Measurements from ENCODE around the gene AIFM3. TPM values are rescaled to one million over a fixed set of nuclear protein-coding genes. Genes with fewer than 3 reads are reported as not detected.

The AIFM3 gene
- polyA plus RNA-seq, 2 of the 4 experiments (the other 2 are of a cell fraction): 1.4 to 3.6 TPM

GRCh38 chr22:20979243-20979809 lies 12.3 kb downstream of the AIFM3 start:
- Histone ChIP-seq H3K4me3 (no peak overlapping the region), H3K9me3 (peaks cover 8% of the 10 kb centered on the region; the same call in 1 of the 3 replicates), H3K4me2 (no peak overlapping the region), H3K27ac (no peak overlapping the region), H3K4me1 (peaks cover 11% of the 10 kb centered on the region; the same call in 2 of the 3 replicates)
- CTCF ChIA-PET: interaction anchor here (0.8 to 2.0 kb wide), 2 partner anchors 18 to 93 kb away, joined by 3 to 7 read pairs; no protein-coding TSS in a partner anchor
- POLR2A ChIA-PET: interaction anchor here (3.7 kb wide), 1 partner anchor 94 kb away, joined by 22 read pairs; no protein-coding TSS in a partner anchor
- WGBS (ENCODE audit: missing lambda C conversion rate): 73% methylated on average over 20 of the region's 39 CpGs
- TF ChIP-seq CEBPB (IDR thresholded peaks at IDR 0.05) (no peak), ESRRA (IDR thresholded peaks at IDR 0.05; ENCODE audit: borderline replicate concordance, low read length) (no peak), NR3C1 (IDR thresholded peaks at IDR 0.05) (no peak), FOSL2 (IDR thresholded peaks at IDR 0.05) (no peak), FOSL2 (CRISPR knock-in tag; IDR thresholded peaks at IDR 0.05) (no peak), BHLHE40 (IDR thresholded peaks at IDR 0.05; ENCODE audit: low read depth, low read length) (no peak), EP300 (IDR thresholded peaks at IDR 0.05) (no peak), TP53 (CRISPR knock-in tag; IDR thresholded peaks at IDR 0.05) (no peak), MAZ (IDR thresholded peaks at IDR 0.05; ENCODE audit: borderline replicate concordance, low read depth, low read length) (no peak)
- ATAC-seq (no peak), DNase-seq (ENCODE audit: low read depth in 1 of 2, low spot score in 1 of 2) (no peak), FAIRE-seq (no peak)

- TF ChIP-seq TFCP2L1 (CRISPR knock-in tag; IDR thresholded peaks at IDR 0.05) (no peak), CBX8 (IDR thresholded peaks at IDR 0.05) (no peak), SMC3 (IDR thresholded peaks at IDR 0.05) (no peak)
- no peak for DNase-seq (ENCODE audit: low read depth in 1 of 2, low spot score in 1 of 2)
- ChIA-PET POLR2A (interaction anchor here (3.7 kb wide), 1 partner anchor 95 kb away, joined by 22 read pairs; no protein-coding TSS in a partner anchor), CTCF (interaction anchor here (2.0 kb wide), 1 partner anchor 94 kb away, joined by 7 read pairs; no protein-coding TSS in a partner anchor)
- H3K9me3 ChIP-seq: peaks cover 8% of the 10 kb centered on the region; the same call in 1 of the 3 replicates
- ATAC-seq: no peak
- FAIRE-seq: no peak
- H3K27ac ChIP-seq: no peak overlapping the region
- H3K4me1 ChIP-seq: peaks cover 11% of the 10 kb centered on the region; the same call in 2 of the 3 replicates
- H3K4me3 ChIP-seq: no peak overlapping the region
- WGBS (ENCODE audit: missing lambda C conversion rate): 92% methylated on average over 11 of the region's 13 CpGs
- no peak overlapping the region for H3K4me2 ChIP-seq
Measured at GRCh38 chr22:20979940-20980453, 12.9 kb downstream of the AIFM3 start.

GRCh38 chr22:20980523-20980922 lies 13.5 kb downstream of the AIFM3 start:
- no peak for ATAC-seq
- no peak overlapping the region for H3K4me3 ChIP-seq
- 94% methylated on average over 4 of the region's 4 CpGs for WGBS (ENCODE audit: missing lambda C conversion rate)
- no peak for DNase-seq (ENCODE audit: low read depth in 1 of 2, low spot score in 1 of 2)
- TF ChIP-seq ZC3H11A (IDR thresholded peaks at IDR 0.05) (no peak), ZSCAN20 (CRISPR knock-in tag; IDR thresholded peaks at IDR 0.05) (no peak), MAZ (IDR thresholded peaks at IDR 0.05; ENCODE audit: borderline replicate concordance, low read depth, low read length) (no peak), TP53 (CRISPR knock-in tag; IDR thresholded peaks at IDR 0.05) (no peak), ZNF302 (CRISPR knock-in tag; IDR thresholded peaks at IDR 0.05) (no peak), NR3C1 (IDR thresholded peaks at IDR 0.05) (no peak), JUN (IDR thresholded peaks at IDR 0.05) (no peak), EHMT2 (IDR thresholded peaks at IDR 0.05; ENCODE audit: low read depth) (no peak), RCOR1 (IDR thresholded peaks at IDR 0.05; ENCODE audit: low read depth, low read length) (no peak), POLR2A (IDR thresholded peaks at IDR 0.05; ENCODE audit: low read length) (no peak), HEYL (CRISPR knock-in tag; IDR thresholded peaks at IDR 0.05) (no peak), RARB (CRISPR knock-in tag; IDR thresholded peaks at IDR 0.05) (no peak), HDAC2 (IDR thresholded peaks at IDR 0.05) (no peak), KDM1A (IDR thresholded peaks at IDR 0.05; ENCODE audit: low read depth) (no peak), USF2 (IDR thresholded peaks at IDR 0.05) (no peak), EHF (CRISPR knock-in tag; IDR thresholded peaks at IDR 0.05) (no peak), ZFP36 (IDR thresholded peaks at IDR 0.05; ENCODE audit: borderline replicate concordance, partially characterized antibody) (no peak), POLR2AphosphoS2 (conservative IDR thresholded peaks at IDR 0.05; ENCODE audit: low read length) (no peak), PHF8 (IDR thresholded peaks at IDR 0.05; ENCODE audit: borderline replicate concordance, low read depth) (no peak)
- TF ChIP-seq, protein P1, sequence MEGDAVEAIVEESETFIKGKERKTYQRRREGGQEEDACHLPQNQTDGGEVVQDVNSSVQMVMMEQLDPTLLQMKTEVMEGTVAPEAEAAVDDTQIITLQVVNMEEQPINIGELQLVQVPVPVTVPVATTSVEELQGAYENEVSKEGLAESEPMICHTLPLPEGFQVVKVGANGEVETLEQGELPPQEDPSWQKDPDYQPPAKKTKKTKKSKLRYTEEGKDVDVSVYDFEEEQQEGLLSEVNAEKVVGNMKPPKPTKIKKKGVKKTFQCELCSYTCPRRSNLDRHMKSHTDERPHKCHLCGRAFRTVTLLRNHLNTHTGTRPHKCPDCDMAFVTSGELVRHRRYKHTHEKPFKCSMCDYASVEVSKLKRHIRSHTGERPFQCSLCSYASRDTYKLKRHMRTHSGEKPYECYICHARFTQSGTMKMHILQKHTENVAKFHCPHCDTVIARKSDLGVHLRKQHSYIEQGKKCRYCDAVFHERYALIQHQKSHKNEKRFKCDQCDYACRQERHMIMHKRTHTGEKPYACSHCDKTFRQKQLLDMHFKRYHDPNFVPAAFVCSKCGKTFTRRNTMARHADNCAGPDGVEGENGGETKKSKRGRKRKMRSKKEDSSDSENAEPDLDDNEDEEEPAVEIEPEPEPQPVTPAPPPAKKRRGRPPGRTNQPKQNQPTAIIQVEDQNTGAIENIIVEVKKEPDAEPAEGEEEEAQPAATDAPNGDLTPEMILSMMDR (IDR thresholded peaks at IDR 0.05): no peak
- FAIRE-seq: no peak
- H3K9me3 ChIP-seq: peaks cover 8% of the 10 kb centered on the region; the same call in 1 of the 3 replicates
- H3K4me2 ChIP-seq: no peak overlapping the region; the same call in 2 of the 3 replicates
- ChIA-PET POLR2A (interaction anchor here (3.7 kb wide), 1 partner anchor 95 kb away, joined by 22 read pairs; no protein-coding TSS in a partner anchor), CTCF (interaction anchor here (0.6 to 2.7 kb wide), 7 partner anchors 10 to 110 kb away, joined by 3 to 10 read pairs (median 4); no protein-coding TSS in a partner anchor)
- H3K27ac ChIP-seq: no peak overlapping the region
- peaks cover 11% of the 10 kb centered on the region; the same call in 2 of the 3 replicates for H3K4me1 ChIP-seq

Measured in A549 (cell line).